ENCODE data around the gene CNTNAP3.
"Not testable (repeated sequence)": the region's sequence is repeated elsewhere in the genome, so short reads cannot be mapped to it uniquely, and the experiment has no call there.

Gene CNTNAP3

GRCh38 chr9:39287980-39288379 lies at the start of gene CNTNAP3:
Gene CNTNAP3, minus strand, starts transcription at chr9:39288167. Its CDS starts 103 bp downstream, at chr9:39288064.
- not testable (repeated sequence) for DNase-seq (ENCODE audit: low spot score)

- DNase-seq (ENCODE audit: low spot score): not testable (repeated sequence)
Measured at GRCh38 chr9:39279995-39280394, 8.0 kb downstream of the CNTNAP3 start.

GRCh38 chr9:39242513-39242912 lies 45.5 kb downstream of the CNTNAP3 start:
- not testable (repeated sequence) for DNase-seq (ENCODE audit: low spot score)

GRCh38 chr9:39232130-39232991 lies 55.6 kb downstream of the CNTNAP3 start:
- not testable (repeated sequence) for DNase-seq (ENCODE audit: low spot score)

GRCh38 chr9:39215976-39216375 lies 72.0 kb downstream of the CNTNAP3 start:
- not testable (repeated sequence) for DNase-seq (ENCODE audit: low spot score)

- DNase-seq (ENCODE audit: low spot score): not testable (repeated sequence)
Measured at GRCh38 chr9:39209773-39210172, 78.2 kb downstream of the CNTNAP3 start.

- DNase-seq (ENCODE audit: low spot score): not testable (repeated sequence)
Measured at GRCh38 chr9:39206643-39207042, 81.3 kb downstream of the CNTNAP3 start.

- DNase-seq (ENCODE audit: low spot score): not testable (repeated sequence)
Measured at GRCh38 chr9:39205842-39206241, 82.1 kb downstream of the CNTNAP3 start.

- DNase-seq (ENCODE audit: low spot score): not testable (repeated sequence)
Measured at GRCh38 chr9:39200412-39200811, 87.6 kb downstream of the CNTNAP3 start.

GRCh38 chr9:39198000-39198709 lies 89.8 kb downstream of the CNTNAP3 start:
- DNase-seq (ENCODE audit: low spot score): not testable (repeated sequence)

- DNase-seq (ENCODE audit: low spot score): not testable (repeated sequence)
Measured at GRCh38 chr9:39171370-39171769, 116.6 kb downstream of the CNTNAP3 start.

GRCh38 chr9:39157714-39158113 lies 130.3 kb downstream of the CNTNAP3 start:
- DNase-seq (ENCODE audit: low spot score): not testable (repeated sequence)

GRCh38 chr9:39132826-39133552 lies 155.0 kb downstream of the CNTNAP3 start:
- not testable (repeated sequence) for DNase-seq (ENCODE audit: low spot score)

- DNase-seq (ENCODE audit: low spot score): not testable (repeated sequence)
Measured at GRCh38 chr9:39121401-39121800, 166.6 kb downstream of the CNTNAP3 start.

GRCh38 chr9:39111746-39112145 lies 176.2 kb downstream of the CNTNAP3 start:
- not testable (repeated sequence) for DNase-seq (ENCODE audit: low spot score)

- no peak for DNase-seq (ENCODE audit: low spot score)
Measured at GRCh38 chr9:39108145-39108544, 179.8 kb downstream of the CNTNAP3 start.

- DNase-seq (ENCODE audit: low spot score): not testable (repeated sequence)
Measured at GRCh38 chr9:39097208-39097607, 190.8 kb downstream of the CNTNAP3 start.

GRCh38 chr9:39085311-39085710 lies 202.7 kb downstream of the CNTNAP3 start:
- DNase-seq (ENCODE audit: low spot score): not testable (repeated sequence)

GRCh38 chr9:39082574-39082973 lies 205.4 kb downstream of the CNTNAP3 start:
- not testable (repeated sequence) for DNase-seq (ENCODE audit: low spot score)

GRCh38 chr9:39080081-39080480 lies 207.9 kb downstream of the CNTNAP3 start:
- not testable (repeated sequence) for DNase-seq (ENCODE audit: low spot score)

- not testable (repeated sequence) for DNase-seq (ENCODE audit: low spot score)
Measured at GRCh38 chr9:39078621-39079256, 209.2 kb downstream of the CNTNAP3 start.

GRCh38 chr9:39073537-39073936 lies 214.4 kb downstream of the CNTNAP3 start:
- DNase-seq (ENCODE audit: low spot score): not testable (repeated sequence)
